Mesenchymal stem cell (in vitro differentiated cells and primary cell): ENCODE data around the gene LHB.
"Not testable (repeated sequence)": the region's sequence is repeated elsewhere in the genome, so short reads cannot be mapped to it uniquely, and the experiment has no call there.

Source experiments
- DNase-seq: peaks from one replicate; pipeline ENCODE4 v3.0.0-alpha.2; 2013
- H2AFZ ChIP-seq: one replicate; pipeline ENCODE4 v1.6.1; 2013; ENCODE audit warnings: low read depth, mild to moderate bottlenecking, control low read depth, inconsistent platforms, low read length, moderate library complexity
- H2AK5ac ChIP-seq: 2 replicates; pipeline ENCODE4 v1.6.1; 2013; ENCODE audit warnings: low read length, moderate library complexity, mild to moderate bottlenecking, inconsistent platforms; ENCODE audit not compliant: severe bottlenecking
- H2BK120ac ChIP-seq: one replicate; pipeline ENCODE4 v1.6.1; 2013; ENCODE audit warnings: low read depth, mild to moderate bottlenecking, inconsistent platforms, low read length, moderate library complexity
- H2BK12ac ChIP-seq, 2 experiments: one replicate each; pipeline ENCODE4 v1.6.1; 2013; ENCODE audit warnings: inconsistent platforms in 2 of 2, low read length in 2 of 2, mild to moderate bottlenecking in 2 of 2, moderate library complexity in 2 of 2, control low read depth in 1 of 2
- H2BK15ac ChIP-seq: one replicate; pipeline ENCODE4 v1.6.1; 2013; ENCODE audit warnings: mild to moderate bottlenecking, low read depth, inconsistent platforms; ENCODE audit not compliant: poor library complexity, severe bottlenecking
- H2BK5ac ChIP-seq: 2 replicates; pipeline ENCODE4 v1.6.1; 2013; ENCODE audit warnings: low read depth, mild to moderate bottlenecking, low read length, control low read depth, inconsistent platforms; ENCODE audit not compliant: poor library complexity, severe bottlenecking
- H3K14ac ChIP-seq, 2 experiments: one replicate each; pipeline ENCODE4 v1.6.1; 2013; ENCODE audit warnings: inconsistent platforms in 2 of 2, low read length in 2 of 2, control low read depth in 1 of 2, mild to moderate bottlenecking in 1 of 2, moderate library complexity in 1 of 2
- H3K18ac ChIP-seq, 2 experiments: one replicate each; pipeline ENCODE4 v1.6.1; 2013; ENCODE audit warnings: inconsistent platforms in 2 of 2, low read length in 2 of 2, control low read depth in 1 of 2, low read depth in 1 of 2, mild to moderate bottlenecking in 1 of 2
- H3K23ac ChIP-seq, 2 experiments: one replicate each; pipeline ENCODE4 v1.6.1; 2013; ENCODE audit warnings: inconsistent platforms in 2 of 2, low read length in 2 of 2, mild to moderate bottlenecking in 2 of 2, moderate library complexity in 2 of 2, control low read depth in 1 of 2
- H3K27ac ChIP-seq: 2 replicates; pipeline ENCODE4 v1.5.1; 2013; ENCODE audit warnings: mild to moderate bottlenecking, moderate library complexity, low read length, control low read depth, inconsistent platforms; ENCODE audit not compliant: poor library complexity, severe bottlenecking
- H3K27me3 ChIP-seq, 2 experiments: 2 replicates each; pipeline versions ENCODE4 v1.6.1 to v1.7.0; 2013; ENCODE audit warnings: low read length in 2 of 2, mild to moderate bottlenecking in 2 of 2, moderate library complexity in 2 of 2, control low read depth in 1 of 2, inconsistent platforms in 1 of 2; ENCODE audit not compliant: control insufficient read depth in 1 of 2, insufficient read depth in 1 of 2
- H3K36me3 ChIP-seq, 2 experiments: 2 replicates each; pipeline versions ENCODE4 v1.6.1 to v1.7.0; 2013; ENCODE audit warnings: low read length in 2 of 2, control low read depth in 1 of 2, inconsistent platforms in 1 of 2, low read depth in 1 of 2, mild to moderate bottlenecking in 1 of 2; ENCODE audit not compliant: insufficient read depth in 2 of 2, control insufficient read depth in 1 of 2
- H3K4ac ChIP-seq, 2 experiments: one replicate each; pipeline ENCODE4 v1.6.1; 2013; ENCODE audit warnings: inconsistent platforms in 2 of 2, low read length in 2 of 2, mild to moderate bottlenecking in 2 of 2, moderate library complexity in 2 of 2, control low read depth in 1 of 2, low read depth in 1 of 2
- H3K4me1 ChIP-seq: 2 replicates; pipeline ENCODE4 v1.6.1; 2013; ENCODE audit warnings: low read depth, low read length, control low read depth; ENCODE audit not compliant: control insufficient read depth, insufficient read depth
- H3K4me2 ChIP-seq: 2 replicates; pipeline ENCODE4 v1.6.1; 2013; ENCODE audit warnings: low read length, mild to moderate bottlenecking, inconsistent platforms; ENCODE audit not compliant: poor library complexity, severe bottlenecking
- H3K4me3 ChIP-seq, 2 experiments: 2 replicates each; pipeline versions ENCODE4 v1.5.1 to v1.7.0; 2013; ENCODE audit warnings: low read length in 2 of 2, mild to moderate bottlenecking in 2 of 2, control low read depth in 1 of 2, low read depth in 1 of 2; ENCODE audit not compliant: insufficient read depth in 1 of 2
- H3K79me1 ChIP-seq: replicated peaks from 2 replicates; pipeline ENCODE4 v1.6.1; 2013; ENCODE audit warnings: mild to moderate bottlenecking, control low read depth, low read length, inconsistent platforms; ENCODE audit not compliant: poor library complexity, severe bottlenecking
- H3K9ac ChIP-seq: 2 replicates; pipeline ENCODE4 v1.7.0; 2013; ENCODE audit warnings: mild to moderate bottlenecking, low read length, moderate library complexity
- H3K9me3 ChIP-seq: 2 replicates; pipeline ENCODE4 v1.7.0; 2013; ENCODE audit warnings: mild to moderate bottlenecking, low read length; ENCODE audit not compliant: control insufficient read depth
- H4K8ac ChIP-seq: one replicate; pipeline ENCODE4 v1.6.1; 2013; ENCODE audit warnings: inconsistent platforms, mild to moderate bottlenecking, low read length, moderate library complexity
- H4K91ac ChIP-seq: one replicate; pipeline ENCODE4 v1.6.1; 2013; ENCODE audit warnings: mild to moderate bottlenecking, low read length, inconsistent platforms
- WGBS: methylation state at CpG from one replicate; pipeline ENCODE4 v1.1.7; 2013; ENCODE audit warnings: mixed read lengths; 5-methylcytosine and 5-hydroxymethylcytosine counted together

Gene LHB

GRCh38 chr19:49043548-49043947 is 26.7 kb upstream of the LHB start, which contains the start of gene CGB5:
TSS of gene CGB5 (plus strand) at chr19:49043848. CDS start at chr19:49044210, 362 bp downstream.
- H2BK120ac ChIP-seq, H3K4me3 ChIP-seq, H3K23ac ChIP-seq, H2BK15ac ChIP-seq, H3K14ac ChIP-seq, H3K4me2 ChIP-seq, H3K9ac ChIP-seq, H2AK5ac ChIP-seq, H4K8ac ChIP-seq, H3K79me1 ChIP-seq, H2BK12ac ChIP-seq, H2AFZ ChIP-seq, H3K27me3 ChIP-seq, H3K36me3 ChIP-seq, H3K4me1 ChIP-seq, H2BK5ac ChIP-seq, DNase-seq, H3K18ac ChIP-seq, H3K4ac ChIP-seq, H4K91ac ChIP-seq, H3K27ac ChIP-seq, H3K9me3 ChIP-seq: not testable (repeated sequence)
- 71% methylated on average over 7 of the region's 15 CpGs for WGBS

GRCh38 chr19:49042666-49043065 is 25.8 kb upstream of the LHB start:
- WGBS, result 88% methylated on average over 1 of the region's 4 CpGs
- peaks cover 11% of the 10 kb centered on the region for H3K4me1 ChIP-seq
- H3K14ac ChIP-seq, H2BK12ac ChIP-seq, H2BK120ac ChIP-seq, H2AK5ac ChIP-seq, H3K4me2 ChIP-seq, H3K27me3 ChIP-seq, H3K9me3 ChIP-seq, H3K9ac ChIP-seq, H3K23ac ChIP-seq, H2AFZ ChIP-seq, H3K4me3 ChIP-seq, H4K91ac ChIP-seq, H4K8ac ChIP-seq, H3K27ac ChIP-seq, DNase-seq, H3K79me1 ChIP-seq, H3K36me3 ChIP-seq, H3K4ac ChIP-seq, H2BK5ac ChIP-seq, H2BK15ac ChIP-seq, H3K18ac ChIP-seq: not testable (repeated sequence)

- no peak overlapping the region for H2BK120ac ChIP-seq
- H2BK15ac ChIP-seq, result no peak overlapping the region
- H3K23ac ChIP-seq, result peak overlapping the region in 1 of 2 experiments; percentile 24
- WGBS, result 58% methylated on average over 15 of the region's 17 CpGs
- H3K18ac ChIP-seq, result no peak overlapping the region
- no peak overlapping the region for H3K4me2 ChIP-seq
- H3K9ac ChIP-seq, result no peak overlapping the region
- peak overlapping the region; percentile 53 for H2AFZ ChIP-seq
- no peak overlapping the region for H2AK5ac ChIP-seq
- H2BK5ac ChIP-seq, result no peak overlapping the region
- no peaks in the 10 kb centered on the region for H3K27me3 ChIP-seq
- H3K27ac ChIP-seq, result no peak overlapping the region
- H3K36me3 ChIP-seq, result no peaks in the 10 kb centered on the region
- DNase-seq, result no peak
- H2BK12ac ChIP-seq, result no peak overlapping the region
- no peak overlapping the region for H3K4me3 ChIP-seq
- H3K4me1 ChIP-seq, result peaks cover 11% of the 10 kb centered on the region
- H4K91ac ChIP-seq, result no peak overlapping the region
- H3K4ac ChIP-seq, result no peak overlapping the region
- H3K79me1 ChIP-seq, result no peaks in the 10 kb centered on the region
- H4K8ac ChIP-seq, result no peak overlapping the region
- H3K14ac ChIP-seq, result peak overlapping the region in 1 of 2 experiments; percentile 15
- H3K9me3 ChIP-seq, result no peaks in the 10 kb centered on the region
These were observed 25.3 kb upstream of the LHB start for GRCh38 chr19:49042177-49042576.

GRCh38 chr19:49039736-49040135 is 22.8 kb upstream of the LHB start:
- not testable (repeated sequence) for H2BK12ac ChIP-seq, H2BK5ac ChIP-seq, H3K9me3 ChIP-seq, H3K27ac ChIP-seq, H2AK5ac ChIP-seq, H2BK15ac ChIP-seq, H3K4me3 ChIP-seq, H3K14ac ChIP-seq, H3K23ac ChIP-seq, H3K79me1 ChIP-seq, H4K91ac ChIP-seq, H4K8ac ChIP-seq, DNase-seq, H2BK120ac ChIP-seq, H3K27me3 ChIP-seq, H3K9ac ChIP-seq, H3K4me2 ChIP-seq, H3K36me3 ChIP-seq, H3K18ac ChIP-seq, H3K4ac ChIP-seq
- peak overlapping the region; percentile 27 for H2AFZ ChIP-seq
- H3K4me1 ChIP-seq, result peaks cover 11% of the 10 kb centered on the region
- WGBS, result 89% methylated on average over 1 of the region's 9 CpGs
